NCI-H2196 treated with DMSO at 0.1 percent for 48 hours (cell line): ENCODE measurements around the gene DOHH.
A peak's percentile ranks its signal among the peaks of the same experiment; 100 is the strongest.

ENCODE experiments used
- DNase-seq: peaks from one replicate; lab custom pipeline; 2025; ENCODE audit not compliant: unreplicated experiment; lab: John Stamatoyannopoulos, UW

Gene DOHH, protein sequence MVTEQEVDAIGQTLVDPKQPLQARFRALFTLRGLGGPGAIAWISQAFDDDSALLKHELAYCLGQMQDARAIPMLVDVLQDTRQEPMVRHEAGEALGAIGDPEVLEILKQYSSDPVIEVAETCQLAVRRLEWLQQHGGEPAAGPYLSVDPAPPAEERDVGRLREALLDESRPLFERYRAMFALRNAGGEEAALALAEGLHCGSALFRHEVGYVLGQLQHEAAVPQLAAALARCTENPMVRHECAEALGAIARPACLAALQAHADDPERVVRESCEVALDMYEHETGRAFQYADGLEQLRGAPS

DNA sequence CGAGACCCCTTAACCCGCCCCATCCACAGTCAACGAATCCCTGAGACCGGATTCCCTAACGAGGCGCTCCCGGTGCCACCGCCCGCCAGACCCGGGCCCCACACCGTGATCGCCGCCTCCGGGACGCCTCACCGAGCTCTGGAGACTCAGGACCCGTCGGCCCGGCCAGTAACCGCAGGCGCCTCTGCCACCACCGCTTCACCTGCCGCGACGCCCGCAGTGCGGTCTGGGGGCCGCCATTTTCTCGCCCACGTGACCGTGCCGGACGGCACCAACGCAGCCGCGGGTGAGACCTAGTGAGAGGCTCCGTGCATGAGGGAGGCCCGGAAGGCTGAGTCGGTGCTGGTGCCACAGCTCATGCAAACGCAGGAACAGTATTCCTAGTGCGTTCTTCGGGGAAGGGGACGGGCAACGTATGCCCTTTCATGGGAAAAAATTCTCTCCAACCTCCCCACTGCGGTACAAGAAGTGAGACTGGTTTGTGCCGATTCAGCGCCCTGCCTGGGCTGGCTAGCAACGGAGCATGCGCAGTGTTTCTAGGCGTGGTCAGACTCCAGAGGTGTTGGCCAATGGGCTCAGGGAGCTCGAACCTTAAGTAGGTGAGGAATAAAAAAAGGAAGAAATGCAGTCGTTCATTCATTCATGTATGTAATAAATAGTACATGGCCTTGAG is at the start of gene DOHH:
TSS of gene DOHH (minus strand) at position 246 of the 673 bp plus-strand sequence. CDS start 3,860 bp downstream, outside the sequence.
- peak; percentile 93 for DNase-seq

DNA sequence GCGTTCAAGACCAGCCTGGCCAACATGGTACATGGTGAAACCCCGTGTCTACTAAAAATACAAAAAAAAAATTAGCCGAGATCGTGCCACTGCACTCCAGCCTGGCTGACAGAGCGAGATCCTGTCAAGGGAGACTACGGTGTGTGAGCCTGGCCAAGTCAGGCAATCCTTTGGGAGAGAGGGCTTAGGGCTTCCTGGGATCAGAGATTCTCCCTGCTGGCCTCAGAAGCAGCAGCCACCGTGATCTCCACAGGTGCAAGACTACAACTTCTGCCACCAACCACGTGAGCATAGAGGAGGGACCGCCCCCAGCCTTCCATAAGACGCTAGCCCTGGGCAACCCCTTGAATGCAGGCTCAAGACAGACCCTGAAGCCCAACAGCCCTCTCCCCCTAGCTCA is 49.3 kb upstream of the DOHH start:
- no peak for DNase-seq

DNA sequence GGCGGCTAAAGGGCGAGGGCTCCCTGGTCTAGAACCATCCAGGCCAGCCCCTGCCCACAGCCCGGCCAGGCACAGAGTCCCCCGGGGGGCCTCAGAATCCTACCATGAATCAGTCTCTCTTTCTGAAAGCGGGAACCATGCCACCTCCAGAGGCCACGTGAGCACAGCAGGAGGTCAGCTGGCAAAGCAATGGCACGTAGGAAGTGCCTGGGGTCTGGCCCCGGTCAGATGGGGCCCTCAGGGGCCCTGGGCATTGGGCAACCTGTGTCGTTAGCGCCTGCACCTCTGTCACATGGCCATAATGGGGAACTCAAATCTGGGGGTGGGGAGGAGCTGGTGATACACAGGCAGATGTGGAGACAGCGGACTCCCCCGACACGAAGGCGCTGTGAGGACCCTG is 48.1 kb upstream of the DOHH start:
- DNase-seq = no peak

DNA sequence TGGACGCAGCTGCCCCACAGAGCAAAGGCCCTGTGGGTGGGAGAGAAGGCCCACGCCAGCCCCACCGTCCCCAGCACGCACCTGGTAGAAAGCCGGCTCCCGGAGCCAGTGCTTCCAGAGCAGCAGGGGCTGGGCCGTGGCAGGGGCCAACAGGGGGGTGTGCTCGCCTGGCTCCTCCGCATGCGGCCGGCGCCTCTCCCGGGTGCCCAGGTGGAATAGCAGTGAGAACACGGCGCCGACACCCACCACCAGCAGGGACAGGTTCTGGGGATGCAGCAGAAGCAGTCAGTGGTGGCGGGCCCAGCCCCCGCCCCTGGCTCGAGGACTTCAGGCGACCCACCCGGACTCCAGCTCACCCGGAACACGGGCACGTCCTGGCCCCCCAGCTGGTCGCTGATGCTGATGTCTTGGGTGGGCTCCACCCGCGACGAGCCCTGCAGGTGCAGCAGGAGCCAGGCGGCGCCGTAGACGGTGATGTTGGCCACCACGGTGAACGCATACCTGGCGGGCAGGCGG is 47.4 kb upstream of the DOHH start:
- DNase-seq = no peak

DNA sequence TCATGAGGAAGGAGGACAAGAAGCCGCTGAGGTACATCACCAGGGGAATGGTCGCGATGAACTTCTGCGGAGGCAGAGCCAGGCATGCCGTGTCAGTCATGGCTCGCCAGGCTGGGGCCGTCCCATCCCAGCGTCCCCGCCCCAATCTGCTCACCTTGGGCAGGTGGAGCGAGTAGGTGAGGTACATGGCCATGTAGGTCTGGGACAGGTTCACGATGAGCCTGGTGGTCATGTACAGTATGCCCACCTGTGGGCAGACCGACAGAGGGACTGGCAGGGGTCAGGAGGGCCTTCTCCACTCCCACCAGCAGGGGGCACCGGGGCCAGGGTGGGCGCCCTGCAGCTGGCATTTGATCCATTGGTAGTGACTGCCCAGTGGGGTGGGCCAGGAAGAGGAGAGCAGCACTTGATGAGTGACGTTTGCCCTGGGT is 46.8 kb upstream of the DOHH start:
- no peak for DNase-seq

DNA sequence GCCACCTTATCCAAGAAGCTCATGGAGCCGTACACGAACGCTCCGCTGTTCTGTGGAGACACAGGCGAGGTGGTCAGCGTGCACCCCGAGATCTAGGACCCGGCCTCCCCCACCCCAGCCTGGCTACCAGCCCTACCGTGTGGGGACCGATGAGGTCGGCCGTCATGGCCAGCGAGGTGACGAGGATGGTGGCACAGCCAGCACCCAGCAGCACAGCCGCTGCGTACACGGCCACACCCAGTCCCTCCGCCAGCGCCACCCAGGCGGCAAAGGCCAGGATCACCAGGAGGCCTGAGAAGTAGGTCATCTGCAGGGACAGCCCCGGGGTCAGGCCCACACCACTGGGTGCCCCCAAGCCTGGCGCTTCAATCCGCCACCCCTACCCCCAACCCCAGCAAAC is 45.6 kb upstream of the DOHH start:
- DNase-seq = no peak

DNA sequence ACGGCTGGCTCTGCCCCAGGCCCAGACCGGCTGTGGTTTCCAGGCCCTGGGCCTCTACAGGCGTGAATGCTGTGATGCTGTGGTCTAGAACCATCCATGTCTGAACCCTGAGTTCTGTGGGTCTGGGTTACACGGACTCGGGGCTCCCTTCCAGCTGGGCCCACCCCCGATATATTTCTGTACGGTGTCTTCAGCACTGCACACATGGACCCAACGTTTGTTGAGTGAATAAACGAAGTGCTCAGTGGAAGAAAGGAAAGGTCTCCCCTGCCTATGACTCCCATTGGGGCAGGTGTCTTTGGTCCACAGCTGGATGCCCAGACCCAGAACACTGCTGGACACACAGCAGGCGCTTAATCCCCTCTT is 45.2 kb upstream of the DOHH start:
- DNase-seq = no peak

DNA sequence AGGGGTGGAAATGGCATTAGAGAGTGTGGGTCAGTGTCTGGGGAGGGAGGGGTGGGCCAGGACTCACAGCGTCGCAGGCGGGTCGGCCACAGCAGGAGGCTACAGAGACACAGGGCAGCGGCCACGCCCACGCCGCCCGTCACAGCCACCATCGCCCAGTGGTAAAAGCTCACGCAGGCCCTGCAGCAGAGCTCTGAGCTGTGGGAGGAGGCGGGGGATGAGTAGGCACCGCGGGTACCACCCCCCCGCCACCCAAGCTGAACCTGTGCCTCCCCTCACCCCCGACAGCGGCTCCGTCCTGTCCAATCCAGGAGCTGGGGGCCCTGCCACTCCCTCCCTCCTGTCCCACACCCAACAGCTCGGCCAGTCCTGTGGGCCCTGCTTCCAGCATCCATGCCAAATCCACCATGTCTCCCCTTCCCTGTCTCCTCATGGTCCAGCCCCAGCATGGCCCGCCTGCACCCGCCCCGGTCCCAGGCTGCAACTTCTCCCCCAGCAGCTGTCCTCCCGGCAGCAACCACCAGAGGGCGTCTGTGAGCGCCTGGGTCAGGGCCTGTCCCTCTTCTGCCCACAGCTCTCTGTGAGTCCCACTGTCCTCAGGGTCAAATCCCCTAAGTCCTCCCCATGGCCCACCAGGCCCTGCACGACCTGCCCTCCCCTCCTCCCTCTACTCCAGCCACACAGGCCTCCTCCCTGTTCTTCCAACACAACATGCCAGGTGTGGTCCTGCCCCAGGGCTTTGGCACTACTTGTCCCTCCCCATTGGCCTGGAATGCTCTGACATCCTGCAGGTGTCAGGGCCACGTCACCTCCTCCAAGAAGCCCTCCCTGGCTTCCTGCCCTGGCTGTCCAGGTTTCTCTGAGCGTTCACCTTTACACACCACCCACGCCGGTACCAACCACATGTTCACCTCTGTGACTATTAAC is 44.5 kb upstream of the DOHH start:
- DNase-seq = no peak

DNA sequence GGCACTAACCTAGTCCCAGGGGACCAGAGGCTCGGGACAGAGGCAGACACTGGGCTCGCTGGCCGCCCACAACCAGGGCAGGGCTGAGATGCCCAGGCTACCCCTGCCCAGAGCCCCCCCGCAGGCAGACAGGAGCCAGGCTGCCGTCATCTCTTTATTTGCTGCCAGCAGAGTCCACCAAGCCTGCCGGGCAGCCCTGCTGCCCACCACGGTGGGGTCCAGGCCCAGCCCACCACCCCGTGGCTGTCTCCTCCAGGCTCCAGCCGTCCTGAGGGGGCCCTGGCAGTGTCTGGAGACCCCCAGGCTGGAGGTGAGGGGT is 43.5 kb upstream of the DOHH start:
- DNase-seq = no peak

DNA sequence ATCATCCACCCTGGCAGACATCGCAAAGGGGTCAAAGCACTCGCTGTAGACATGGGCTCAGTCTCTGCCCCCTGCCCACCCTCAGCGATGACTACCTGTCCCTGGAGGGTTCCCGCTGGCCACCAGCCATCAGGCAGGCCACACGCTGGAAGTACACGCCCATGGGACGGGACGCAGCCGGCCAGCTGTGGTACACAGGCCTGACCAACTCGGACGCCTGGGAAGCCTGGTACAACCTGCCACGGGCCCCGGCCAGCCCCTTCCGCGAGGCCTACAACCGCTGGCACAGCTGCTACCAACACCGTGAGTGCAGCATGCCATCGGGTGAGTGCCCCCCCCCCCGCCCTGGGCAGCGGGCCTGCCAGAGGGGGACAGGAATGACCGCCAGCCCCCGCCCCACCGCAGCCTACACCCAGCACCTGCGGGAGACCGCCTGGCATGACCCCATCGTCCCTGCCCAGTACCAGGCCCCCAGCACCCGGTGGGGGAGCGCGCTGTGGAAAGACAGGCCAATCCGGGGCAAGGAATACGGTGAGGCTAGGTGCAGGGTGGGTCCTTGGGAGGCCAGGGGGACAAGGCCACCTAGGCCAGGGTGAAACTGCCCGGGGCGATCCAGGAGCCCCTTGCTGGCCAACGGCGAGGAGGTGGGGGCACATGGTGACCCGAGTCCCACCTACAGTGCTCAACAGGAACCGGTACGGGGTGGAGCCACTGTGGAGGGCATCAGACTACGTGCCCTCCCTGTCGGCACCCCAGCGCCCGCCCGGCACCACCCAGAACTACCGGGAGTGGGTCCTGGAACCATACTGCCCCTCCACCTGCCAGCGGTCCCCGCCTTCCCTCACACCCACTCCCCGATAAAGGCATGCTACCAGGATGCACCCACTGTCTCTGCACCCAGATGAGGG is 42.9 kb upstream of the DOHH start:
- DNase-seq = no peak

DNA sequence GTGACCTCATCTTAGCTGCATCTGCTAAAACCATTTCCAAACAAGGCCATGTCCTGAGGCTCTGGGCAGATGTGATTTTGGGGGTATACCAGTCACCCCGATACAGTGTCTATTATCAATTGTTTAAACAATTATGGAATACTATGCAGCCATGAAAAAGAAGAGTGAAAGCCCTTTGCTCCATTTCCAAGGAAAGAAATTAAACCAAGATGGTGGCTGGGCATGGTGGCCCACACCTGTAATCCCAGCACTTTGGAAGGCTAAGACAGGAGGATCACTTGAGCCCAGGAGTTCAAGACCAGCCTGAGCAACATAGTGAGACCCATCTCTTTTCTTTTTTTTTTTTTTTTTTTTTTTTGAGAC is 39.3 kb upstream of the DOHH start:
- DNase-seq = no peak

DNA sequence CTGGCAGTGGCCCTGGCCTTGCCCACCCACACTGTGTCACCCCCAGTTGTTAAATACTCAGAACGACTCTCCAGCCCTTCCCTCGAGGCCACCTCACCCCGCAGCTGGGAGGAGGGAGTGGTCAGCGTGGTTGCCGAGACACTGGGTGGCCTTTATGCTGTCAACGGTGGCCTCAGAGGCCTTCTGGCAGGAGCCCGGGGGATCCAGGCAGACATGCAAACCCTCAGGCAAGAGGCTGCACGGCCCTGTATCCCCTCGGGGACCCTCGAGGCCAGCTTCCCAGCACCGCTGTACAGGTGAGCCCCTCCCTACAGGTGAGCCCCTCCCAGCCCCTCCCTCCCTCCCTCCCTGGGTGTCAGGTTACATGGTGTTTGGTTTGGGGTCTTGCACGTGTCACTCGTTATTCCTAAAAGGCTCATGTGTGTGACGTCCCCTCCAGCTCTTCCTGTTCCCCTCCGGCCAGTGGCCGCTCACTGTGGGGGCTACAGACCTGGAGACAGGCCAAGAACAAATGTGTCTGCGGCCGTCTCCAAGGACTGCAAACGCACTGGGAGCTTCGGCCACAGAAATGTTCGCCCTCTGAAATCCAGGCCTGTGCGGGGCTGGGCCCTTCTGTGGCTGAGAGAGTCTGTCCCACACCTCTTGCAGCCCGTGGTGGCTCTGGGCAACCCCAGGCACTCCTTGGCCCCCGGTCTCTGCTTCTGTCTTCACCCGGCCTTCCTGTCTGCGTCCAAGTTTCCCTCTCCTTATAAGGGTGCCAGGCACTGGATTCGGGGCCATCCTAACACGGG is 38.7 kb upstream of the DOHH start, which contains the start of gene TEKTIP1:
TSS of gene TEKTIP1 (plus strand) at position 210 of the 791 bp plus-strand sequence. CDS start at position 214, 4 bp downstream.
- DNase-seq = no peak

DNA sequence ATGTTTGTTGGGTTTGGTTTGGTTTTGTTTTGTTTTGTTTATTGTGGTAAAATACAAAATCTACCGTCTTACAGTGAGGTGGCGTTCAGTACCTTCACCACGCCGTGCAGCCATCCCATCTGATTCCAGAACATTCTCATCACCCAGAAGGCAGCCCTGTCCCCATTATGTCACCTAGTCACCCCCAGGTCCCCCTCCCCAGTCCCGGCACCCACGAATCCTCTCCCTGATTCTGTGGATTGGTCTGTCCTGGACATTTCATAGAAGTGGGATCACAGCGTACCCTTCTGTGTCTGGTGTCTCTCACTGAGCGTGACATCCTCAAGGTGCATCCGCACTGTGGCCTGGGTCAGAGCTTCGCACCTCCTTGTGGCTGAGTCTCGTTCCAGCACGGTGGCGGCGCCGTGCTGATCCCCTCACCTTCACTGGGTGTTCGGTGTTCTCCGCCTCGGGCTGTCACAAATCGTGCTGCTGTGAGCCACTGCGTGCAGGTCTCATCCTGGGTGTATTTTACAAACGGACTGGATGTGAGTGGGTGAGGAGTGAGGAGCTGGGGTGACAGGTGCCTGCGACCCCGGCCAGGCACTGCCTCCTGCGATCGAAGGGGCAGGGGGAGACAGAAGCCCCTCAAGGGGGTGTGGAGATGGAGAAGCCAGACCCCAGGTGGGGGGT is 37.9 kb upstream of the DOHH start:
- no peak for DNase-seq

DNA sequence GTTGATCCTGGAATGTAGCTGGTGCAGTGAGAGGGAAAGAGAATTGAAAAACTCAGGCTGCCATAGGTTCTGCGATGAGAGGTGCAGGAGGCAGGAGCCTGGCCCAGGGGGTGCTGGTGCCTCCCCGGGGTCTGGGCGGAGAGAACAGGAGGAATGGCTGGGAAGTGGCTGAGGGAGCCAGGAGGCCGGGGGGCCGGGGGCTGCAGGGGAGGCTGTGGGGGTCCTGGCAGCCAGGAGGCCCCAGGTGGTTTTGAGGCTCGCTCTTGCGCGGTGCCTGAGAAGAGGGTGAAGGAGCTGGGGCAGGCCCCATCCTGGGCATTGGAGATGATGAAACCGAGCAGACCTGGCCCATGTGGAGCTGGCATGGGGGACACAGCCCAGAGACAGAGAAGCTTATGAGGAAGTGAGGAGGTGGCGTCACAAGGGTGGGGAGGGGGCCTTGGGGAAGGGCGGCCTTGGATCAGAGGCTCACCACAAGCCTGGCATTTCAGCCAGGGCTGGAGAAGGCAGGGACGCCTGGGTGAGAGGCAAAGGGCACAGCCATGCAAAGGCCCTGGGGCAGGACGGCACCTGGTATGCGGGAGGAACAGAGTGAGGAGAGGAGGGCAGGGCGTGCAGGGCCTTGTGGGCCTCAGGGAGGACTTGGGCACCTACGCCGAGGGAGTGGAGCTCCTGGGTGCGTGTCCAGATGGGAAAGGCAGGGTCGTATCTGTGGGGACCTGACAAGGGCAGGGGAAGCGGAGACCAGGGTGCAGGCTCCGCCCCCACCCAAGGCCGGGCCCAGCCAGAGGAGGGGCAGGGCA is 37.2 kb upstream of the DOHH start:
- DNase-seq = no peak

DNA sequence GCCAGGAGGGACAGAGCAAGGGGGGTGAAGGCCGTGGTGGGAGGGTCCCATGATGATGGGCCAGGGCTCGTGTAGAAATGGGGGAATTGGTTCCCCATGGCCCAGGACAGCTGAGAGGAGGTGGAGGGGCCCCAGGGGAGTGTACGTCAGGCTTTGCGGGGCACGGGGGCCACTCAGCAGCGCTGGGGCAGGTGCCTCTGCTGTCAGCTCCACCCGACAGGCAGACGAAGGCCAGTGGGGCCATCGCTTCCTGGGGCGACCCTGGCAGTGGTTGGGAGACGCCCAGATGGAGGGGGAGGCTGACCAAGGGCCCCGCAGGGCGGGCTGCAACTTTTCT is 36.6 kb upstream of the DOHH start:
- no peak for DNase-seq

DNA sequence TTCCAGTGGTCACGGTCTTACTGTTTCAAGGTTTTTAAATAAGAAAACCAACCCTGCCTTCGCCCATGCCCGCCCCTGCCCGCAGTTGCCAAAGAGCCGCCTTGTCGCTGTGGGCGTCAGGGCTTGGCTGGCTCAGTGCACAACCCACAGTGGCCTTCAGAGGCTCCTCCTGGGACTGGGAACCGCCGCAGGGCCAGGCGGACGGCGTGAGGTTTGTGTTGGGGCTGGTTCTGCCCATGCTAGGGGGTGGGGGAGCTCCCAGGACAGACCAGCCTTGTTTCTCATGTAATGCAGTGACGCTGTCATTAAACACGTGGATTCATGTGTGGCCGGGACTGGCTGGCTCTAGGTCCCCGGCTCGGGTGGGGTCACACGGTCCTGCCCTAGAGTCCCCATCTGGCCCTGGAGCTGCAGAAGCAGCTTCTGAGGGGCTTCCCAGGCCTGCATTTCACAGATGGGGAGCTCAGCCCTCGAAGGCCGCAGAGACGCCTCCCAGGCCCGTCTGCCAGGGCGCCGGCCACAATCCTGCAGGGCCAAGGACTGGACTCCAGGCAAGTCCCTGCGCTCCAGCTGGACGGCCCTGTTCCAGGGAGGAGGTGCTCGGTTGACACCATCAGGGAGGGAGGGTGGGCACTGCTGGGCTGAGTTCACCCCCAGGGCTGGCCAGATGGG is 36.1 kb upstream of the DOHH start:
- no peak for DNase-seq

DNA sequence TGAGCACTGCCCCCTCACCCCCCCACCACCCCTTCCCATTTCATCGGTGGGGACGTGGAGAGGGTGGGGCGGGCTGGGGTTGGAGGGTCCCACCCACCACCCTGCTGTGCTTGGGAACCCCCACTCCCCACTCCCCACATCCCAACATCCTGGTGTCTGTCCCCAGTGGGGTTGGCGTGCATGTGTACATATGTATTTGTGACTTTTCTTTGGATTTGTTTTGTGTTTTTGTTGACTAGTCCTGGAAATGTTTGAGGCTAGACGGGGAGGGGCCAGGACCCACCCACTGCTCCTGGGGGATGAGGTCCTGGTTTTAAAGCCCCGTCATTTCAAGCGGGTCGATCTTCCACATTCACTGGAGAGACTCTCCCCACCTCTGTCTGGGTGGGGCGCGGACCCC is 35.5 kb upstream of the DOHH start:
- DNase-seq = no peak

DNA sequence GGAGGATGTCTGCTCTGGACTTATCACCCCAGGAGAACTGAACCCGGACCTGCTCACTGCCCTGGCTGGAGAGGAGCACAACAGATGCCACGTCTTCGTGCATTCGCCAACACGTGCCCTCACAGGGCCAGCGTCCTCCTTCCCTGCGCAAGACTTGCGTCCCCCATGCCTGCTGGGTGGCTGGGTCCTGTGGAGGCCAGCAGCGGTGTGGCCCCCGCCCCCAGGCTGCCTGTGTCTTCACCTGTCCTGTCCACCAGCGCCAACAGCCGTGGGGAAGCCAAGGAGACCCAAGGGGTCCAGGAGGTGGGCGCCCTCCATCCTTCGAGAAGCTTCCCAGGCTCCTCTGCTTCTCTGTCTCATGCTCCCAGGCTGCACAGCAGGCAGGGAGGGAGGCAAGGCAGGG is 35.1 kb upstream of the DOHH start:
- DNase-seq = no peak
